ENCODE data around the gene PAK1.

PAK1 gene

DNA sequence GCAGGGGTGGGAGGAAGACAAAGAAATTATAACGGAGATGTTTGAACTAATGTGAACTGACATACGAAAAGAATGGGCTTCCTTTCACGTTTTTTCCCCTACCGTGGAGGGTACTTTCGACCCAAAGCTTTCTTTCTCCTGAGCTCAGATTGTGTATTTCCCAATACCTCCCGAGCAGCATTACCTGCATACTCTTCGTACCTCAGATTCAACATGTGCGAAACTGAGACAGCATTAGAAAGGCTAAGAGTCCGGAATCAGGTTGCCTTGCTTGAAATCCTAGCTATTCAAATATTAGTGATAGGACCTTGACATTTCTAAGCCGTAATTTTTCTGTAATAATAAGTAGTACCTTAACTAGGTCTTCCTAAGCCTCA lies 778 bp upstream of the PAK1 start:
- DNase-seq (ENCODE audit: low read depth in 2 of 2): no peak

GRCh38 chr11:77472991-77473800 lies 698 bp downstream of the PAK1 start:
- DNase-seq (ENCODE audit: low read depth in 2 of 2): peak; percentile 8 to 55

GRCh38 chr11:77471558-77472193 lies 2.2 kb downstream of the PAK1 start:
- no peak for DNase-seq (ENCODE audit: low read depth in 2 of 2)

- no peak for DNase-seq (ENCODE audit: low read depth in 2 of 2)
Observed at GRCh38 chr11:77470971-77471370, 2.9 kb downstream of the PAK1 start.

GRCh38 chr11:77470504-77470903 lies 3.4 kb downstream of the PAK1 start:
- no peak for DNase-seq (ENCODE audit: low read depth in 2 of 2)

- DNase-seq (ENCODE audit: low read depth in 2 of 2): no peak
Observed at GRCh38 chr11:77468527-77468926, 5.4 kb downstream of the PAK1 start.

- DNase-seq (ENCODE audit: low read depth in 2 of 2): no peak
Observed at GRCh38 chr11:77467993-77468392, 5.9 kb downstream of the PAK1 start.

DNA sequence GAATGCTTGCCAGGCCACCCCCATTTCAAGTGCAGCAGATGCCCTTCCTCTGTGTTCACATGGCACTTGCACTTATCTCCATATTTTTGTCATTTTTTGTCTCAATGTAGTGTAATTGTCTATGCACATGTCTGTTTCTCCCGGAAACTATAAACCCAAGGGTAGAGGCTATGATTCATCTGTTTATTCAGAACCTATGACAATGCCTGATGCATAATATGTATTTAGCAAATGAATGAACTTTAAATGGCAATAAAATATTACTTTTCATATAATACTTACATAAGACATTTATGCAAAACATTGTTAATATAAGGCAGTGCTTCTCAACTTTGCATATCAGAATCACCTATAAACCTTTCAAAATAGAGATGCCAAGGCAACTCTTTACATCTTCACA lies 6.7 kb downstream of the PAK1 start:
- DNase-seq (ENCODE audit: low read depth in 2 of 2): no peak

- DNase-seq (ENCODE audit: low read depth in 2 of 2): no peak
Observed at GRCh38 chr11:77457340-77457739, 16.6 kb downstream of the PAK1 start.

DNA sequence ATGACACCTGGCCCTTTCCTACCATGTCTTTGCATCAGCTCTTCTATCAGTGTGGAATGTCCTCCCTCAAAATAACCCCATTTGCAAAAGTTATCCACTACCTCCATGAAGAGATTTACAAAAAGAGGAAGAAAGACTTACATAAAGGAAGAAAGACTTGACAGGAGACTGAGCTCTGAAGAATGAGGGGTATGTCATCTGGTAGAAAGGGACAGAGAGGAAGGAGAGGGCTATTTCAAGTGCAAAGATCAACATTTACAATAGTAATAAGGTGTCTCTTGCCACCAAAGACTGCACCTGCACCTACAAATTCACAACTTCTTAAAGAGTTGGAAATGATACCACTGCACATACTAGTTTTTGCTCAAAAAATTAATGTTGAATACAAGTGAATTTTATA lies 18.2 kb downstream of the PAK1 start:
- no peak for DNase-seq (ENCODE audit: low read depth in 2 of 2)

DNA sequence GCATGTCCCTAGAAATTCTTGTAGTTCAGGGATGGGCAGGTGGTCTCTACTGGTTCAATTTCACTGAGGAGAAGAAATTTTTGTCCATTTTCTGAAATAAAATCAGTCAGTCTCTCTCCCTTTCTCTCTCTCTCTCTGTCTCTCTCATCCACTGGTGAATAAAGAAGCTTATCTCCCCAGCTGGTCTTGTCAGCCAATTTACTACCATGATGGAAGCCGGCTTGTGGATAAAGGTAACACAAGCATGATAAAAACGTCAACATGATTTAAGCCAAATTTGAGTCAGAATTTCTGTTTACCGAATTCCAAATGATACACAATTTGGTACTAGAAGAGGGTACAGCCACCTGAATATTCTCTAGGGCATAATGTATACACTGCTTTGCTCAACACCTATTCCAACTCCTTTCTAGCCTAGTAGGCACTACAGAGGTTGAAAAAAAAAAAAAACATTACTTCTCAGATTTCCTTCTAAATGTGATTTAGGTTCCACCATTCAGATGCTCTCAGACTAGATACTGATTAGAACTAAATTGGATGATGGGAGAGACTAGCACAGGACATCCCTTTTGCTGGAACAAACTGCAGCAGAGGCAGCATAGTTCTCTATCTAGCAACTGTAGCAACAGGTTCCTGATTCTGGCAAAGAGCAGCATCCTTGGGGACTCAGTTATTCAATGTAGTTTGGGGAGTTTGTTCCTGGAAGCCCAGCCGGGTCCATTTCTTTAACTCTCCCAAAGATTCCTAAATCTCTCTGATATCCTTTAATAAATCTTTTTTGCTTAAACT lies 18.8 kb downstream of the PAK1 start:
- DNase-seq (ENCODE audit: low read depth in 2 of 2): no peak

- DNase-seq (ENCODE audit: low read depth in 2 of 2): no peak
Observed at GRCh38 chr11:77450227-77450626, 23.7 kb downstream of the PAK1 start.

DNA sequence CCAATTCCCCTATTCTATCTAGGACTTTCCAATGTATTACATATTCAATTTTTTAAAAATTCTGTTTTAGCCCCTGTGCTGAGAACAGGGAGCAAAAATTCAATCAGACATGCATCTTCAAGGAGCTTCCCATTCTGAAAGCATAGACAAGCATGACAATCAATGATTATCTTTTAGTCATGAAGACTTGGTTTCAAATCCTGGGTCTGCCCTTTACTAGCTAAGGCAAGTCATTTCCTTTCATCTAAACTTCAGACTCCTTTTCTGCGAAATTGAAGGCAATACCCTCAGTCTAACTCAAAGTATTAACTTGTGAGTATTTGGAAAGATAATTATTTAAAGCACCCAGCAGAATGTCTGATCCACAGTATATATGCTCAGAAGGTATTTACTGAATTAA lies 24.1 kb downstream of the PAK1 start:
- DNase-seq (ENCODE audit: low read depth in 2 of 2): no peak

GRCh38 chr11:77449060-77449521 lies 24.8 kb downstream of the PAK1 start:
- DNase-seq (ENCODE audit: low read depth in 2 of 2): no peak

- no peak for DNase-seq (ENCODE audit: low read depth in 2 of 2)
Observed at GRCh38 chr11:77448269-77448668, 25.6 kb downstream of the PAK1 start.

DNA sequence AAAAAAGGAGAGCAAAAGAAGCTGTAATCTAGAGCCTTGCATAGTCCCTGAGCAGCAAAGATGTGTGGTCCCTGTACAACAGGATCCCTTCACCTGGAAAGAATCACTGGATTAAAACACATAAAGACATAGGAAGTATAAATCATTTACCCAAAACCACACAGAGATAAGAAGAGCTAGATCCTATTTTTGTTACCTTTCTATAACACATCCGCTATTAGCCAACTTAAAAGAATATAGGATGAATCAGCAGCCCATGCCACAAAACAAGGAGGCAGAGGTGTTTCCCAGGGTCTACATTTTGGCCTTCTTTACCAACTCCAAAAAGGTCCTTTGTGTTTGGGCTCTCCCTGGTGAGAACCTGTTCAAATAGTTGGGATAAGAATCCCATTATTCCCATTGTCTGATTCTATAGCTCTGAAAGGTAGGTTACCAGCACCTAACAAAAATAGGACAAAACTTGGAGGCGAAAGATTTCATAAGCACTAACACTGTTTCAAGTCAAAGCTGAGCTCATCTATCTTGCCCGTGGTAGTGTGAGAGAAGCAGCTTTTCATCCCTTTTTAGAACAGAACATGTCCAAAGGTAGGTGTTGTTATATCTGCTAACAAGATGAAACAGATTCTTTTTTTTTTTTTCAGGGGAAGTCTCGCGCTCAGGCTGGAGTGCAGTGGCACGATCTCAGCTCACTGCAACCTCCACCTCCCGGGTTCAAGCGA lies 26.8 kb downstream of the PAK1 start:
- DNase-seq (ENCODE audit: low read depth in 2 of 2): no peak

DNA sequence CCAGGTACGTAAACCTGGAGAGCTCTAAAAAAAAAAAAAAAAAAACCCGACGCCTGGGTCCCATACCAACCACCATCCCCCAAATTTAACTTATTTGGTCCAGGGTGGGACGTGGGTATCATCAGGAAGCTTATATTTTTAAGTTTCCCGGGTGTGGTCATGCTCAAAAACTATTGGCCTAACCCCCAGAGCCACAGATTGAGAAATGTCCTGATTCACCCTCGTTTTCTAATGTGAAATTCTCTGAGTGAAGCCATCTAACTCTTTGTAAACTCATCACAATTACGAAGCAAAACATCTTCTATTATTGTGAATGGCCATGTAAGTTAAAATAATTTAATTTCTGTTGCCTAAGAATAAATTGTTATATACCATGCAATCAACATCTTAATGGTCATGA lies 29.6 kb downstream of the PAK1 start:
- DNase-seq (ENCODE audit: low read depth in 2 of 2): no peak

GRCh38 chr11:77442394-77443053 lies 31.4 kb downstream of the PAK1 start:
- DNase-seq (ENCODE audit: low read depth in 2 of 2): no peak

DNA sequence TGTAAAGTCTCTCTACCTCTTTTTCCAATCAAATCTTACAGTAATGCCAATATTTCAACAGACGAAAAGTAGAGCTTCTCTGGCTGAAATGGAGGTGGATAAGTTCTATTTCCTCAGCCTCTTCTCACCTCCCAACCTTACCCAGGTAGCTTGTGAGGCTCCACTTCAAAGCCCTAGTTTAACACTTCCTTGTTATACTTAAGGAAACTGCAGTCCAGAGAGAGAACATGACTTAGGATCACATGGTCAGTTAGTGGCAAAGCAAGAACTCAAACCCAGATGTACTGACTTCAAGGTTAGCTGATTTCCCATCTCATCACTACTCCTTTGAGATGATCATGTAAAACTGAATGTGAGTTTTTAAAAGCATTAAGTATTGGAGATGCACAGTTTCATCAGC lies 32.5 kb downstream of the PAK1 start:
- no peak for DNase-seq (ENCODE audit: low read depth in 2 of 2)

DNA sequence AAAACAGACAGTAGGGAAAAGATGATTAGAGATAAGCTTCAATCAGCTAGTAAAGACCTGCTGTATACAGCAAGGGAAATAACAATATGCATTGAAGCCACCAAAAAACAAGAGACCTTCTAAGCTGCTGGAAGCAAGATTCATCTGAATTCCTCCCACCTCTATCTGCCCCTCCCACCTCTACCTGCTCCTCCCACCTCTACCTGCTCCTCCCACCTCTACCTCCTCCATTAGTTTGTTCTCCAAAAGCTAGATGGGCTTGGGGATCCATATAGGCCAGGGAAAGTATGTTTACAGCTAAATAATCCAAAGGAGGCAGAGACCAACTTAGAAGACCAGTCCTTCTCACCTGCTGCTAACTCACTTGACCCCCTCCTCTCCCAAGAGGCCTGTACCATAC lies 33.2 kb downstream of the PAK1 start:
- no peak for DNase-seq (ENCODE audit: low read depth in 2 of 2)

DNA sequence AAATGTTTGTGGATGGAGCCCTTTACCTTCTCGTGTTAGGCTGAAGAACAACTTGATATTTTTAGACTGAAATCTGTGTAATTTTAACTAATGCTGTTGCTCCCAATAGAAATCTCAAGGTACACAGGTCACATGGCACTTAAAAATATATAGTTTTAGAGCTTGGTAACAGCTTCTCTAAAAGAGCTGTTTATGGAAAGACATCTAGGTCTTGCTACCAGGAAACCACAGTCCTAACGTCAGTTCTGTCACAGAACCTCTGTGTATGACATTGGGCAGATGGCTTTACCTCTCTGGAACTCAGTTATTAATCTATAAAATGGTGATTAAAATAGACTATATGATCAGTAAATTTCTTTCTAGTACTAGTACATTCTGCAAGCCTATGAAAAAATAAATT lies 35.4 kb downstream of the PAK1 start:
- no peak for DNase-seq (ENCODE audit: low read depth in 2 of 2)

DNA sequence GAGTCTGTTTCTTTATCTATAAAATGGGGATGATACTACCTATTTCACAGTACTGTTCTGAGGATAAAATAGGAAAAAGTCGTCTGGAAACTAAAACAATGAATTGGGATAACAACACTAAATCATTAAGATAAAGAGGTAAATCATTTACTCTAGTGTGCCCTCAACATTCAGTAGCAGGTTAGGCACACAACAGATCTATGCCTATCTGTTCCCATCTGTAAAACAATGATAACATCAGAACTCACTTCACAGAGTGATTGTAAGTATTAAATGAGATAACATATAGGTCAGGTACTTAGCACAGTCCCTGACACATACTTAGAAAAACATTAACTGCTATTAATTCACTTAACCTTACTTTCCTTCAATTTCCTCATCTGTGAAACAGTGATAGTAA lies 36.9 kb downstream of the PAK1 start:
- no peak for DNase-seq (ENCODE audit: low read depth in 2 of 2)

Data from stimulated activated CD8-positive, alpha-beta memory T cell treated with anti-CD3 and anti-CD28 coated beads, Interleukin-7, amount 100 ng/mL, for 4 hours (primary cell).